Motor neuron (in vitro differentiated cells): ENCODE measurements around the gene ADAM15. TPM values are rescaled to one million over a fixed set of nuclear protein-coding genes. Genes with fewer than 3 reads are reported as not detected.

Experiments used
- ATAC-seq, 8 experiments: fragments of 200-7000 bp; cut with Tn5 transposase; replicated peaks in 6 of 8; 2 replicates each; pipeline ENCODE4 v1.8.0; 2021; ENCODE audit warnings: mild to moderate bottlenecking in 8 of 8, moderate library complexity in 8 of 8
- H3K27ac ChIP-seq, 2 donors: fragments of 250-450 bp; sonication (Bioruptor Pico); 2 replicates each; pipeline ENCODE4 v1.9.0; 2021; ENCODE audit warnings: antibody characterized with exemption in 2 of 2, mild to moderate bottlenecking in 2 of 2, moderate library complexity in 1 of 2
- H3K4me1 ChIP-seq, 2 donors: fragments of 250-450 bp; sonication (Bioruptor Pico); replicated peaks in 1 of 2; 2 replicates each; pipeline ENCODE4 v1.6.1; 2021; ENCODE audit warnings: antibody characterized with exemption in 2 of 2, mild to moderate bottlenecking in 2 of 2, moderate library complexity in 1 of 2
- H3K4me3 ChIP-seq, 5 donors: fragments of 250-450 bp; sonication (Bioruptor Pico); 2 replicates each; pipeline ENCODE4 v1.9.0; 2021; ENCODE audit warnings: antibody characterized with exemption in 5 of 5, mild to moderate bottlenecking in 5 of 5, moderate library complexity in 4 of 5
- WGBS, 10 experiments: fragments of 450-650 bp; shearing (Covaris generic); methylation state at CpG; one replicate each; pipeline ENCODE4 v1.0.0; 2022; 5-methylcytosine and 5-hydroxymethylcytosine counted together
- in situ Hi-C, 9 experiments: fragments of 400-800 bp; cut with MboI; loops; one replicate each; pipeline ENCODE4 v1.15.0; 2021; ENCODE audit warnings: low sequenced_read_pairs in 9 of 9, low pct_unique_long_range_greater_than_20kb in 2 of 9; ENCODE audit not compliant: unreplicated experiment in 9 of 9
- total RNA-seq, 8 experiments: library from RNA; unstranded; fragments of 300-600 nt; gene quantifications; 2 replicates each; pipeline versions ENCODE4 v1.2.3 to v1.2.4, GENCODE V29; 2022

ADAM15 gene
- total RNA-seq, 8 experiments from 2014 or later, result 15.7 to 76.9 (median 28.1) TPM

DNA sequence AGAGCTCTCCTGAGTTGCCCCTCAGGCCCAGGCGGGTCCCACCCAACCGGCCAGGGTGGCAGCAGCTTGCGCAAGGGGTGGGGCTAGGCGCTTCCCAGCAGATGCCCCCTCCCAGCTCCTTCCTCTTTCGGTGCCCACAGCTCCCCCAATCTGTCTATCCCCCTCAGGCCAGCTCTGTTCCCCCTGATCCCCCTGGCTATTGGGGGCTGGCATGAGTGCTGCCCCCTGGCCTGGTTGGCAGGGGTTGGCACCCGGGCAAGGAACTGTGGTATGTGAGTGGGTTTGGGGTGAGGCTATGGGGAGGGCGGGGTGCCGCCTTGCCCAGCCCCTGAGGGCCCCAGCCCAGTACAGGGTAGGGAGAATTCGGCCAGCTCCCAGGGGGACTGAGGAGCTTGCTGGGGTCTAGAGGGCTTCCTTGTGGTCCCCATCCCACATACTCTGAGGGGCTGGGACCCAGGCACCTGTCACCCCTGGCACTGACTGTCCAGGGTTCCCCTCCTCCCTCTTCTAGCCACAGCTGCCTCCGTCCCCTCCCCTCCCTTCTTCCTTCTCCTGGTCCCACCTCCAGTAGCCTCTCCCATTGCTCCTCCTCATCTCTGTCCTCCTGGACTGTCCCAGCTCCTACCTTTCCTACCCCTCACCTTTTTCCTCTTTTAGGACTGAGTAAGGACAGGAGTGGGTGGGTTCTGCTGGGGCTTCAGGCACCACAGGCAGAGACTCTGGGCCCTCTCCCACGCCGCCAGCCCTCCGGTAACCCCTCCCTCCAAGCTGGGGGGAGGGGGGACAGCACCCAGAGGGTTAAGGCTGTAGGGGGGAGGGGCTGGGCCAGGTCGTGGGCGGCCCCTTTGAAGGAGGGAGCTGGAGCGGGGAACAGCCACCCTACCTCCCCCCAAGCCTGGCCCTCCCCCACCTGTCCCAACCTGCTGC lies 42.8 kb upstream of the ADAM15 start:
- H3K4me1 ChIP-seq, result peaks cover 37 to 42% of the 10 kb centered on the region in 2 donors
- no peak for ATAC-seq
- in situ Hi-C loops, result no loop called here
- H3K27ac ChIP-seq, result no peak overlapping the region
- no peak overlapping the region for H3K4me3 ChIP-seq
- WGBS, 10 experiments, result 60% methylated on average over 1 of the region's 16 CpGs; no CpG with 5 or more reads in 9 of the 10 experiments

DNA sequence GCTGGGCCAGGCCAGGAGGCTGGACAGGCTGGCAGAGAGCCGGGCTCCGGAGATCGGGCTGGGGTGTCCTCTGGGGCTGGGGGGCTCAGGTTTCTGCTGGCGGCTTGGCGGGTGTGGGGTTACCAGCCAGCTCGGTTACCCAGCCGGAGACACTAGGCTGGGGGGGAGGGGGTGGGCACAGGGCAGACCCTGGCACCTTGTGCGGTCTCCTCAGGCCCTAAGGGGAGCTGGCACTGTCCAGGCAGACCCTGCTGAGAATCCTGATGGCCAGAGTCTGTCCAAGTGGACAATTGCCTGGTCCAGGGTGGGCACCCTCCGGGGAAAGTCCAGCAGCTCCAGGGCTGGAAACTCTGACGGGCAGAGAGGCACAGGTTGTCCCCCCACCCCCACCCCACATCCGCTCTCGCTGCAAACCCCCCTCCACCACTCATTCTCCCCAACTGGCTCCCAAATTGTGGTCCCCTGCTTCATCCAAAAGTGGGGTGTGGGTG lies 41.9 kb upstream of the ADAM15 start:
- ATAC-seq, result no peak
- no peak overlapping the region for H3K4me3 ChIP-seq
- peaks cover 35 to 38% of the 10 kb centered on the region in 2 donors for H3K4me1 ChIP-seq
- WGBS, 10 experiments, result 85 to 100% methylated on average over 2 of the region's 12 CpGs; no CpG with 5 or more reads in 8 of the 10 experiments
- in situ Hi-C loops, result no loop called here
- H3K27ac ChIP-seq, result no peak overlapping the region

DNA sequence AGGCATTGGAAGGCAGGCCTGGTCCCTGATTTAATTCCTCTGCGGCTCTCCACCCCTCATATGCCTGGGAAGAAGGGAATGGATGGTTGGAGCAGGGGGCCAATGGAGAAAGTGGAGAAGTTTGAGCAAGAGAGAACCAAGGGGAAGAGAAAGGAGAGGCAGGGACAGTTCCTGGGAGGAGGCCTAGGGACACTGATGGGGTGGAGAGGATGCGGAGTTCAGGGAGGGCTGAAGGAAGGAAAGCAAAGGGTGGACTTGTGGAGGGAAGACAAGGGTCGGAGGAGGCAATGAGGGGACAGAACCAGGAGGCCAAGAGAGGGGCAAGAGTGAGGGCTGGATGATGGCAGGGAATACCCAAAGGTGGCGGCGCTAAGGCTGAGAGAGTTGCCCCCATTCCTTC lies 41.4 kb upstream of the ADAM15 start:
- in situ Hi-C loops, result no loop called here
- WGBS, 10 experiments, result 80 to 100% (median 90%) methylated on average over 1 to 5 of the region's 5 CpGs; no CpG with 5 or more reads in 1 of the 10 experiments
- ATAC-seq, result no peak
- H3K27ac ChIP-seq, result no peak overlapping the region
- no peak overlapping the region for H3K4me3 ChIP-seq
- peaks cover 30 to 34% of the 10 kb centered on the region in 2 donors for H3K4me1 ChIP-seq

DNA sequence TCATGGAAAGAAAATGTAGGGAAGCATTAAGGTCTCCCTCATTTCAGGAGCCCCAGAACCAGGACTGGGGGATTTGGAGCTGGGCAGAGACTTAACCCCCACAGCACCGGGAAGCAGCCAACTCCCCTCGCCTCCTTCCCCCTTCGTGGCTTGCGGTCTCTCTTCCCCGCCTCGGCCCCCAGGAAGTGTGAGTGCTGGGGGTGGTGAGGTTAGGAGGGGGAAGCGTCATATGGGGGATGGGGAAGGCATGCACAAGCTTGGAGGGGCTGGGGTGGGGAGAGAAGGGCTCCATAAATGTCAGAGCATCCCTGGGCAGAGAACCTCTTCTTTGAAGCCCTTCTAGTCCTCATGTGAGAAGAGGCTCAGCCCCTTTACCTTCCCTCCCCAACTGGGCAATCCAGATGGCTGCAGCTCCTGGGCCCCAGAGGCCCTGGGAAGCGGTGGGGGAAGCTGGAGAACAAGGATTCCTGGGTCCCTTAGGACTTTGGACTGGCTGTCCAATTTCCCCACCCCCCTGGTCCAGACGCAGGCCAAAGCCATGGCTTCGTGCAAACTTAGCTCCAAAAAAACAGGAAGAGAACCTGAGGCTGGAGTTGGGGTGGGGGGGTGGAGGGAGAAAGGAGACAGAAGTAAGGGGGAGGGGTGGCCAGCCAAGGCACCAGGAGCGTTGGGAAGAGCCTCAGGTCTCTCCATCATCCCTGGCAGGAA lies 40.8 kb upstream of the ADAM15 start:
- no peak overlapping the region for H3K4me3 ChIP-seq

DNA sequence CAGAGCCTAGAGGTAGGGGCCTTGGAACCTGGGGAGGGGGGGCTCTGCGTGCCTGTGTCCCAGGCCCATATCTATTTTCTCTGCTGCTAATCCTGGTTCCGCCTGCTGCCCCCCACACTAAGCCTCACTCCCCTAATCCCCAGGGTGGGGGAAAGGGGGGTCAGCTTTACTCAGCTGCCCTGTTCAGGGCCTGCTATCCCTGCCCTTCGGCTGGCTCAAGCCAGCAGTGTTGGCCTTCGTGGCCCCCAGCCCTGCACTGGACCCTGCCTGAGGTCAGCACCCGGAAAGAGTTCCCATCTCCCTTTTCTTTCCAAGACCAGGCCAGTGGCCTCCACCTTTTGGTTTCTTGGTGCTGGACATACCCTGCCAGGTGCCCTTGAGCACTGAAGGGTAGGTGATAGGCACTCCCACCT lies 40.1 kb upstream of the ADAM15 start:
- no peak overlapping the region for H3K4me3 ChIP-seq
- no peak for ATAC-seq
- H3K27ac ChIP-seq, result peak overlapping the region in 1 of 2 donors; percentile 68
- H3K4me1 ChIP-seq, result peaks cover 26 to 27% of the 10 kb centered on the region in 2 donors
- 60 to 100% (median 93%) methylated on average over 1 to 3 of the region's 5 CpGs; no CpG with 5 or more reads in 6 of the 10 experiments for WGBS, 10 experiments
- in situ Hi-C loops, result no loop called here

More for the DNA sequence above, 40.8 kb upstream of the ADAM15 start:
- in situ Hi-C loops, result no loop called here
- ATAC-seq, result no peak
- 80 to 100% (median 83%) methylated on average over 1 of the region's 11 CpGs; no CpG with 5 or more reads in 7 of the 10 experiments for WGBS, 10 experiments
- Histone ChIP-seq H3K4me1 (peaks cover 27% of the 10 kb centered on the region in 2 donors), H3K27ac (peak overlapping the region in 1 of 2 donors; percentile 68)

DNA sequence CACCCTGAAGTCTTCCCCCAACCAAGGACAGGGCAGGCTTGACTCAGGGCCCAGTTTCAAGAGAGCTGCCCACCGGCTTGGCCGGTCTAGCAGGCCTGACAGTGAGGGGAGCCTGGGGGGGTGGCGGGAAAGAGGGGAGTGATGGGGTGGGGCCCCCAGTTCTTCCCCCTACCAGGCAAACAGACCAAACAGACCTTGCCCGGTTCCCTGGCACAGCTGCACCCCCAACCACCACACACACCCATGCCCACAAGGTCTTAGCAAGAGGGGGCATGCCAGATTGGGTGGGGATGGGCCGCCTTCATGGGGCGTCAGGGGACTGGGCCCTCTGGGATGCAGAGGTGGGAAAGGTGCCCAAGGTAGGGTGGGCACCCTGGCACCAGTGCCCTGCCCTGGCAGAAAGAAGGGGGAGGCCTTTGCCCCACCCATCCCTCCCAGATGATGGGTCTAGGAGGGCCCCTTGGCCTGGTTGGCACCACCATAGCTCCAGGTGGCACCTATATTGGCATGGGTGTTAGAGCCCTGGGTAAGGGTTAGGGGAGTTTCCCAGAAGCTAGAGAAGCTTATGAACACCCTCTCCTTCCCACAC lies 39.6 kb upstream of the ADAM15 start:
- in situ Hi-C loops, result no loop called here
- peak overlapping the region; percentile 48 to 68 for H3K27ac ChIP-seq
- no peak overlapping the region for H3K4me3 ChIP-seq

DNA sequence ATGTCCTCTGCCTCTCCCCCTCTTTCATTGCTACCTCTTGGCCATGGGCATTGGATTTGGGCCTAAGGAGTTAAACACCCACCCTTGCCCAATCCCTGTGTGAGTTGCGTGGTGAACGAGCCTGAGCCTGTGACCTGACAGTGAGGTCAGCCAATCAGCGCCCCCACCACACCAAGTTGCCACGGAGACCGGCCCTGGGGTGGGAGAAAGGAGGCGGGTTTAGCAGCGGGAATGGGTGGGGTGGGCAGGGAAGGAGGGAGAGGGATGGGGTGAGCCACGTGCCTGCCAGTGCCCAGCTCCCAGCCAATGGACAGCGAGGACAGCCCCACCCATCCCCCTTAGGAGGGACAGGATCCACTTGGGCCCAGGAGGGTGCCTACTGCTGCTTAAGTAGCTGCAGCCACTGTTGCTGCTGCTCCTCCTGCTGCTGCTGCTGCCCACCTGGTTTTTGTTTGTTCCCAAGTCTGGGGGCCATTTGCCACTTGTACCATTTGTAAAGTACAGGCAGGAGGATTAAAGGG lies 39.0 kb upstream of the ADAM15 start:
- Histone ChIP-seq H3K4me3 (no peak overlapping the region), H3K27ac (peak overlapping the region; percentile 48 to 68), H3K4me1 (peaks cover 30 to 32% of the 10 kb centered on the region in 2 donors)
- peak; percentile 76 to 94 (median 87) for ATAC-seq
- whole genome bisulfite sequencing, 10 experiments, result 0% methylated on average over 2 of the region's 9 CpGs; no CpG with 5 or more reads in 9 of the 10 experiments
- in situ Hi-C loops, result no loop called here

More for the DNA sequence above, 39.6 kb upstream of the ADAM15 start:
- H3K4me1 ChIP-seq, result peaks cover 26 to 27% of the 10 kb centered on the region in 2 donors
- WGBS, 10 experiments, result no CpG with 5 or more reads among the region's 6 CpGs
- no peak for ATAC-seq

DNA sequence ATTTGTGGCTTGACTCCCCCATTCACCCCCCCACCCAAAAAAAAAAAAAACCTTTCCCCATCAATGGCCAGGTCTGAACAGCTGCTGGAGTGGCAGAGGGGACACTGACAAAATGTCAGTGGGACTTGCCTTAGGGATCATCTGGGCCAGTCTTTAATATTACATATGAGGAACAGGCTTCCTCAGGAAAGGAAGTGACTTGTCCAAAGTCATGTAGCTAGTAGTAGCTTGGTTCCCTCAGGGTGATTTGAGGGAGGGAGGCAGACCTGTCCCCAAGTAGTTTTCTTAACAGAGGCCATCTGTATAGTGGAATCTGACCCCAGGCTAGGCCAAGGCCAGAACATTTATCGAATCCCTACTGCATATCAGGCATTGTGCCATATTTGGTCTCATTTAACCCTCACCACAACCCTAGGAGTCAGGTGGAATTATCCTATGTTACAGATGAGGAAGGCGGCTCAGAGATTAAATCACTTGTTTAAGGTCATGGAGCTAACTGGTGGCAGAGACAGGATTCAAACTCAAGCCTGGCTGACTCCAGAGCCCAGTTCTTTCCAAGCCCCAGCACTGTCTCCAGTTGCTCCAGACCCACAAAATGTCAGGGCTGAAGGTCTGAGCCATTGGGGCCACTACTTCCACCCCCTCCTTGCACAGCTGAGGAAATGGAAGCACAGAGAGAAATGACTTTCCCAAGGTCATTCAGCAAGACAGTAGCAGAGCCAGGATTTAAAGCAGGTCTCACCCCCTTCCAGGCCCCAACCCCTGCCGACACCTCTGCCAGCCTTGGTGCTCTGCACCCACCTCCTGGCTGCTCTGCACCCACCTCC lies 38.1 kb upstream of the ADAM15 start:
- no peak for ATAC-seq
- in situ Hi-C loops, result no loop called here
- Histone ChIP-seq H3K4me3 (no peak overlapping the region), H3K27ac (peak overlapping the region in 1 of 2 donors; percentile 51), H3K4me1 (peaks cover 37 to 38% of the 10 kb centered on the region in 2 donors)
- 0 to 100% (median 87%) methylated on average over 1 to 3 of the region's 3 CpGs; no CpG with 5 or more reads in 2 of the 10 experiments for WGBS, 10 experiments

DNA sequence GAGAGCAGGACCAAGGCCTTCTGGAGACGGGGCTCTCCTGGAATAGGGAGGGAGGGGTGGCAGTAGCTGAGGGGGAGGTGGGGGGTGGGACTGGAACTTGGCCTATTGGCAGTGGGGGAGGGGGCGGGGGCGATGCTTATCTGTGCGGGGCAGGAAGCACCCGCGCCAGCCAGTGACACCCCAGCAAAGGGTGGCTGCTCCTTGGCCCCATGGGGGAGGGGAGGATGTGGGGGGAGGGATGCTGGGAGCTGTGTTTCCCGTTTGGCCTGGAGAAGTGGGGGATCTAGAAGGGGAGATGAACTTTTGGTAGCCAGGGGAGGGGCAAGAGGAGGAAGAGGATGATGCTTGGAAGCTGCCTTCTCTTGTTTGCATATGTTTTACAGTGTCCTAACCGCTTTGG lies 37.5 kb upstream of the ADAM15 start:
- Histone ChIP-seq H3K27ac (no peak overlapping the region), H3K4me3 (no peak overlapping the region), H3K4me1 (peaks cover 32 to 35% of the 10 kb centered on the region in 2 donors)
- ATAC-seq, result no peak
- in situ Hi-C loops, result no loop called here
- WGBS, 10 experiments, result 100% methylated on average over 1 of the region's 8 CpGs; no CpG with 5 or more reads in 8 of the 10 experiments

DNA sequence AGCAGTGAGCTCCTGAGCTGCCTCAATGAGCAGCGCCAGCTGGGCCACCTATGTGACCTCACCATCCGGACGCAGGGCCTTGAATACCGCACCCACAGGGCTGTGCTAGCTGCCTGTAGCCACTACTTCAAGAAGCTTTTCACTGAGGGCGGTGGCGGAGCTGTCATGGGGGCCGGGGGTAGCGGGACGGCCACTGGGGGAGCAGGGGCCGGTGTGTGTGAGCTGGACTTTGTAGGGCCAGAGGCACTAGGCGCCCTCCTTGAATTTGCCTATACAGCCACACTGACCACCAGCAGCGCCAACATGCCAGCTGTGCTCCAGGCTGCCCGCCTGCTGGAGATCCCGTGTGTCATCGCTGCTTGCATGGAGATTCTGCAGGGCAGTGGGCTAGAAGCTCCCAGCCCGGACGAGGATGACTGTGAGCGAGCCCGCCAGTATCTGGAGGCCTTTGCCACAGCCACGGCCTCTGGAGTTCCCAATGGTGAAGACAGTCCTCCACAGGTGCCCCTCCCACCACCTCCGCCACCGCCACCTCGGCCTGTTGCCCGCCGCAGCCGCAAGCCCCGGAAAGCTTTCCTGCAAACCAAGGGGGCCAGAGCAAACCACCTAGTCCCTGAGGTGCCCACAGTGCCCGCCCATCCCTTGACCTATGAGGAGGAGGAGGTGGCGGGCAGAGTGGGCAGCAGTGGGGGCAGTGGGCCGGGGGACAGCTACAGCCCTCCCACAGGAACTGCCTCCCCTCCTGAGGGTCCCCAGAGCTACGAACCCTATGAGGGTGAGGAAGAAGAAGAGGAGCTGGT lies 36.2 kb upstream of the ADAM15 start:
- WGBS, 10 experiments, result 60 to 100% (median 90%) methylated on average over 1 to 6 of the region's 31 CpGs; no CpG with 5 or more reads in 6 of the 10 experiments
- Histone ChIP-seq H3K4me3 (no peak overlapping the region), H3K27ac (no peak overlapping the region), H3K4me1 (peaks cover 32 to 33% of the 10 kb centered on the region in 2 donors)
- in situ Hi-C loops, result no loop called here
- ATAC-seq, result no peak

DNA sequence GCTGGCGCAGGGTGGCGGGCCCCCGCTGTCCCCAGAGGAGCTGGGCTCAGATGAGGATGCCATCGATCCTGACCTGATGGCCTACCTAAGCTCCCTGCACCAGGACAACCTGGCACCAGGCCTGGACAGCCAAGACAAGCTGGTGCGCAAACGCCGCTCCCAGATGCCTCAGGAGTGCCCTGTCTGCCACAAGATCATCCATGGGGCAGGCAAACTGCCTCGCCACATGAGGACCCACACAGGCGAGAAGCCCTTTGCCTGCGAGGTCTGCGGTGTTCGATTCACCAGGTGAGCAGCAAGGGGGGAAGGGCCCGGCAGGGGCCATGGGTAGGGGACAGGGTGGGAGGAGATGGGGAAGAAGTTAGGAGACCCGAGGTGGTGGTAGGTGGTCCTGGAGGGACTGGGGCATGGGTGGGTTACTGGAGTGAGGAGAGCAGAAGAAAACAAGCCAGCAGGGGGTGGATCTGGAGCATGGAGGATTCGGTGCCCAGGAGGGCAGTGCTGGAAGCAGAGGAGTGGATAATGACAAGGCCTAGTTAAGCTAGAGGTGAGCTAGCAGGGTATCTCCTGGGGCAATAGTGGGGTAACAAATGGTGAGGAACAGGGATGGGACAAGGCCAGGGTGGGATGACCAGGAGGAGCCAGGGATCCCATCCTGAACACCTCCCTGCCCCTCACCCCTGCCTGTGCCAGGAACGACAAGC lies 35.4 kb upstream of the ADAM15 start:
- H3K4me1 ChIP-seq, result peaks cover 31 to 33% of the 10 kb centered on the region in 2 donors
- H3K4me3 ChIP-seq, result no peak overlapping the region
- H3K27ac ChIP-seq, result no peak overlapping the region
- ATAC-seq, result no peak
- 95 to 100% (median 100%) methylated on average over 1 to 7 of the region's 16 CpGs; no CpG with 5 or more reads in 6 of the 10 experiments for WGBS, 10 experiments
- in situ Hi-C loops, result no loop called here
